Measurements from ENCODE around the gene CINP.

Gene CINP

DNA sequence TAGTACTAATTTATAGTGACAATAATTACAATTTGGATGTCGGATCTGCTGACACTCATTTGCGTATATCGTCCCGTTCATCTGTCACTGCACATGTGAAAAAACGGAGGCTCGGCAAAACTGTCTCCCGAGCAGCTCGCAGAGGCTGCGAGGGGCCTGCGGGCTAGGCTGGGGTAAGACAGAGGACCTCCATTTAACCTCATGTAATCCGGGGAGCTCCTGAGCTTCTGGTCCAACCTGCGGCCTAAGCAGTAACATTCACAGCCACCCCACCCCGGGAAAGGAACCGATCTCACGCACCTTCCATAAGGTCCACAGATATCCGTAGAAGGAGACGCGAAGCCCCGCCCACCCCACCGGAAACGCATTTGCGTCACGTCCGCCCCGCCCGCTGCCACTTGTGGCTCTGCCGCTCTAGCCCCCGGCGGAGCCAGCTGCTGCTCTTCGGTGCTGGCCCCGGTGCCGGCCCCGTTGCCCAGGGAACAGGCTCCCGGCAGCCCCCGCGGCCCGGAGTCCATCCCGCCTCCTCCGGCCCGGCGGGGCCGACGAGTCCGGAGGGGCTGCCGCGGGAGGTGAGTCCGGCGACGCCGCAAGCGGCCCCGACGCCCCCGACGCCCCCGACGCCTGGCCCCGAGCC is at the start of gene CINP, which contains the start of gene TECPR2:
CINP (minus strand) TSS at position 346 of the 637 bp plus-strand sequence; CDS start at position 307, 39 bp downstream.
TECPR2 (plus strand) TSS at position 397 of the 637 bp plus-strand sequence. CDS start 13,781 bp downstream, outside the sequence.
- peaks cover 34% of the 10 kb centered on the region for H3K4me1 Mint-ChIP-seq
- peak within 1 kb of the TSS; percentile 89 for H3K27ac Mint-ChIP-seq
- H3K9me3 Mint-ChIP-seq: no peaks in the 10 kb centered on the region
- H3K4me3 Mint-ChIP-seq: peak within 1 kb of the TSS; percentile 90
- H3K36me3 Mint-ChIP-seq: peaks cover 21% of the 10 kb centered on the region
- ATAC-seq: peak; percentile 96
- no peaks in the 10 kb centered on the region for H3K27me3 Mint-ChIP-seq

DNA sequence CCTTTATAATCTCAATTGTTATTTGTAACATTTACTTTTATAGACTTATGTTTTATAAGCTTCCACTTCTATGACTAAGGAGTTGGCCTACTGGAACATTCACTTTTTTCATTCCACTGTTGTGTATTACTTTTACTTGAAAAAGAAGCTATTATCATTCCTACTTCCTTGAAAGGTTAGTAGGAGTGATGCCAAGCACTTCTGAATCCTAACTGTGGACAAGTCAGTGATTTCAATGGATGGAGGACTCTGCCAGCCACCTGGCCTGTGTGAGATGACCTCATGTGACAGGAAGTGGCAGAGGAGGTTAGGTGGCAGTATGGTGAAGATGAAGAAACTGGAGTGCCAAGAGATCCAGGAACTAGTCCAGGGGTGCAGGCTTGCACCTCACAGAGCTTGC is 46.0 kb upstream of the CINP start:
- Mint-ChIP-seq H3K36me3 (peaks cover 29% of the 10 kb centered on the region), H3K27ac (no peak overlapping the region), H3K9me3 (peaks cover 6% of the 10 kb centered on the region), H3K27me3 (no peaks in the 10 kb centered on the region), H3K4me1 (no peaks in the 10 kb centered on the region), H3K4me3 (no peak overlapping the region)
- ATAC-seq: no peak

DNA sequence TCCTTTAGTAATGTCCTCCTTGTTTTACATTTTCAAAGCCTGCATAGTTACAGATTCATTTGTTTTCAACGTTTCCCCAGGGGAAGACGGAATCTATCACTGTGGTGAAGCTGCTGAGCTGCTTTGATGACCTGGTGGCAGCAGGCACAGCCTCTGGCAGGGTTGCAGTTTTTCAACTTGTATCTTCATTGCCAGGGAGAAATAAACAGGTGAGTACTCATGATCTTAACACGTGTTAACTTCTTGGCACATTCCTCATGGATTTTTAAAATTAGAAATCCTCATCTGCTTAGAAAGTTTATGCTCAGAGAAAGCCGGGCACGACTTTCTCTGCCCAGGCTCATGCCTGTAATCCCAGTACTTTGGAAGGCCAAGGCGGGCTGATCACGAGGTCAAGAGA is 44.6 kb upstream of the CINP start:
- no peak overlapping the region for H3K27ac Mint-ChIP-seq
- H3K27me3 Mint-ChIP-seq: no peaks in the 10 kb centered on the region
- H3K4me3 Mint-ChIP-seq: no peak overlapping the region
- peaks cover 44% of the 10 kb centered on the region for H3K36me3 Mint-ChIP-seq
- H3K4me1 Mint-ChIP-seq: no peaks in the 10 kb centered on the region
- H3K9me3 Mint-ChIP-seq: peaks cover 12% of the 10 kb centered on the region
- no peak for ATAC-seq

DNA sequence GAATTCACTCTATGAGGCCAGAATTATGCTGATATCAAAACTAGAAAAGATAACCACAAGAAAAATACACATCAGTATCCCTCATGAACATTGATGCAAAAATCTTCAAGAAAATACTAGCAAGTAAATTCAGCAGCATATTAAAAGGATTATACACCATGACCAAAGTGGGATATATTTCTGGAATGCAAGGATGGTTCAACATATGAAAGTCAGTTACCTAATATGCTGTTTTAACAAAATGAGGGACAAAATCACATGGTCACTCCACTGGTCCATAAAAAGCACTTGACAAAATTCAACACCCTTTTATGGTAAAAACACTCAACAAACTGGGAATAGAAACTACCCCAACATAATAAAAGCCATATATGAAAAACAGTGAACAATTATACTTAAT is 40.3 kb upstream of the CINP start:
- H3K27ac Mint-ChIP-seq: no peak overlapping the region
- no peaks in the 10 kb centered on the region for H3K27me3 Mint-ChIP-seq
- no peaks in the 10 kb centered on the region for H3K4me1 Mint-ChIP-seq
- peaks cover 19% of the 10 kb centered on the region for H3K9me3 Mint-ChIP-seq
- no peak for ATAC-seq
- peaks cover 51% of the 10 kb centered on the region for H3K36me3 Mint-ChIP-seq
- no peak overlapping the region for H3K4me3 Mint-ChIP-seq

DNA sequence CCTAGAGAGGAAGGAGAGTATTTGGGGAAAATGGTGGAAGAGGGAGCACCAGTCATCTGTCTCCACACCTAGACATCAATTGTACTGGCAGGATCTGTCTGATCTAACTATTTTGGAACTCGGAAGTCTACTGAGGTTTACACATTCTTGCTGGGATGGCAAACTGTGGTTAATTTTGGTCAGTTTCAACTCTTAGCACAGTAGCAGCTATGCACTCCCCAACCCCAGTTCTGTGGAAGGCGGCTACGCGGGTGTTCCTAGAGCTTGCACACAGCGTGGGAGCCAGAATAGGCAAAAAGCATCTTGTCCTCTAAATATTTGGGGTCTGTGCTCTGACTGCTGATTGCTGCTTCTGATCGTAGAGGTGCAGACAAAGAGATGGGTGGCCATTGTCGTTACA is 33.8 kb upstream of the CINP start:
- Mint-ChIP-seq H3K4me3 (no peak overlapping the region), H3K27me3 (no peaks in the 10 kb centered on the region), H3K27ac (no peak overlapping the region), H3K4me1 (no peaks in the 10 kb centered on the region), H3K9me3 (peaks cover 6% of the 10 kb centered on the region), H3K36me3 (peaks cover 58% of the 10 kb centered on the region)
- ATAC-seq: no peak

DNA sequence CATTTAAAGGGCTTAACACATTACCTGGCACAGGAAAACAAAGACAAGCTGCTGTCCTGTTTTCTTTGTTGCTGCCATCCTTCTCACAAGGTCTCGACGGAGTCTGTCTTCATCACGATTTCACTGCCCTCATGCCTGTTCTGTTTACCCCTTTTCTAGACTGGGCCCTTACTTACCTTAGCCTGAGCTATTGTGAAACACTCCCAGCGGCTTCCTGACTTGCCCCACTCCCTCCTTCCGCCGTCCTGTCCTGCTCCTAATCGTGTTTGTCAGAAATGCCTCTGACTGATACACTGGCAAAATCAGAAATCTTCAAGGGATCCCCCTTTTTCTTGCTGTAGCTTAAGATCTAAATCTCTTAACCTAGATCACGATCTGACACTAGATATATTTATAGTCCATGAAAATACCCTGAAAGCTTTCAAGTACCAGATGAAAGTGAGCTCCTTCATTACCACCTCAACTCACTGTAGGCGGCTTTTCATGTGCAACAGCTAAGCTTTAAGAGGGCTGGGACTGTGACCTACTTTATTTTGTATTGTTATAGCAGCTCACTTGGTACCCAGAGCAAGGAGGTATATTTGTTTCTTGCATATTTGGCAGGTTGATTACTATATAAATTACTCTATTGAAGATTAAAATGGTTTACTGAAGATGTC is 32.2 kb upstream of the CINP start:
- no peak for ATAC-seq
- no peaks in the 10 kb centered on the region for H3K27me3 Mint-ChIP-seq
- H3K4me1 Mint-ChIP-seq: no peaks in the 10 kb centered on the region
- H3K4me3 Mint-ChIP-seq: no peak overlapping the region
- no peak overlapping the region for H3K27ac Mint-ChIP-seq
- H3K36me3 Mint-ChIP-seq: peaks cover 58% of the 10 kb centered on the region
- peaks cover 6% of the 10 kb centered on the region for H3K9me3 Mint-ChIP-seq

DNA sequence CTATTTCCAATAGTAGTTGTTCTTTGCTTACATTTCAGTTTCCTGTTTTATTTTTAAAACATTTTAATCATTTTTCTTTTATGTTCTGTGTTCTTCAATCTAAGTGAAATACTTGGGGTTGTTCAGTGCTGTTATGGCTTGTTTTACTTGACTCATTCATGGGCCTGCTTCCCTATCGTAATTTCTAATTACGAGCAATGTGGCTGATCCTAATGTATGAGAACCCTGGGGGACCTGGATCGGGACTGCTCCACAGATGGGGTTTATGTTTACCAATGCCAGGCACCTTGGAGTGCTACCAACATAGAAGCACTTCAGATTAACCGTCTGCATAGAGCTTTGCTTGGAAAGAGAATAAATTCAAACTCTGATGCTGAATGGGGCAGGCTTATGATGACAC is 29.8 kb upstream of the CINP start:
- H3K4me3 Mint-ChIP-seq: no peak overlapping the region
- no peak overlapping the region for H3K27ac Mint-ChIP-seq
- no peaks in the 10 kb centered on the region for H3K4me1 Mint-ChIP-seq
- ATAC-seq: no peak
- peaks cover 45% of the 10 kb centered on the region for H3K36me3 Mint-ChIP-seq
- no peaks in the 10 kb centered on the region for H3K27me3 Mint-ChIP-seq
- no peaks in the 10 kb centered on the region for H3K9me3 Mint-ChIP-seq

DNA sequence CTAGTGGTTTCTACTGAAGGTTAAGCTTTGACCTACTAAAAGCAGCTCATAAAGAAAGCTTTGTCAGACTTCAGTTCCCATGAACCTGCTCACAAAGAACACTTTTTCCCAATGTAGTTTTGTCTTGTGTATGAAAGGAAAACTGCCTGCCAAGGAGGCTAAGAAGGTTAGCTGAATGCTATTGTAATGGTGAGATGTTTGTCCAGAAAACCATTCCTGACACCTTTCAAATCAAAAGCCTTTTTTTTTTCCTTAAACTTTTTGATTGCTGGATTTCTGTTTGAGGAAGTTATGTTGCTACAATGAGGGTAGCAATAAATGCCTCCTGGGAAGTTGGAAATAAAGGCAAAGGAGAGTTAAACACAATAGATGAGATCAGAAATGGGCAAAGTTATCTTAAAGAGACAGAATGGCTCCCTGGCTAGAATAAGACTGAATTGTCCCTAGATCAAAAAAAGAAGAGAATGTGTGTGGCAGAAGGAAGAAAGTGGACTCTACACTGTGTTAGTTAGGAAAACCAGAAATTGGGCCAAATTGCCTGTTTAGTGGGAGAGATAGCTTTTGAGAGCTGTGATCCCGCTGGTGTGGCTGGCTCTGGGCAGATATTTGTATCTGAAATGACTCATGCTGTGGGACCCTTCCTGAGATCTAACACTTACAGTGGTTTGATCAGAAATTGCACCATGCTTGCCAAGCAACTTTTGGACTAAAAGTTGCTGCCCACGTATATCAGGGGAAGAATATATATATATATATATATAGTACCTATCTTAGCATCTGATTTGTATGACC is 27.6 kb upstream of the CINP start:
- no peak overlapping the region for H3K27ac Mint-ChIP-seq
- no peaks in the 10 kb centered on the region for H3K27me3 Mint-ChIP-seq
- no peak for ATAC-seq
- no peak overlapping the region for H3K4me3 Mint-ChIP-seq
- peaks cover 28% of the 10 kb centered on the region for H3K36me3 Mint-ChIP-seq
- no peaks in the 10 kb centered on the region for H3K4me1 Mint-ChIP-seq
- no peaks in the 10 kb centered on the region for H3K9me3 Mint-ChIP-seq

DNA sequence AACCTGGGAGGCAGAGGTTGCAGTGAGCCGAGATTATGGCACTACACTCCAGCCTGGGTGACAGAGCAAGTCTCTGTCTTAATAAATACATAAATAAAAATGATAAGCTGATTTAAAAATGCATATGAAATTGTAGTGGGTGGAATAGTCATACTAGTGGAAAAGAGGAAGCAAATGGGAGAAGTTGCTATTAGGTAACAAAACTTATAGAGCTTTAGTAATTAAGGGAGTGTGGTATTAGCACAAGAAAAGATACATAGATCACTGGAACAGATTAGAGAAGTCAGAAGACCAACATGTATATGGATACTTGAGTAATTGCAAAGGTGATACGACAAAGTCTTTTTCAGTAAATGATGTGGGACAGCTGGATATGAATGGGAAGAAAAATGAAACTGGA is 26.6 kb upstream of the CINP start:
- Mint-ChIP-seq H3K4me1 (no peaks in the 10 kb centered on the region), H3K36me3 (peaks cover 21% of the 10 kb centered on the region), H3K27me3 (no peaks in the 10 kb centered on the region), H3K9me3 (no peaks in the 10 kb centered on the region), H3K27ac (no peak overlapping the region), H3K4me3 (no peak overlapping the region)
- no peak for ATAC-seq

DNA sequence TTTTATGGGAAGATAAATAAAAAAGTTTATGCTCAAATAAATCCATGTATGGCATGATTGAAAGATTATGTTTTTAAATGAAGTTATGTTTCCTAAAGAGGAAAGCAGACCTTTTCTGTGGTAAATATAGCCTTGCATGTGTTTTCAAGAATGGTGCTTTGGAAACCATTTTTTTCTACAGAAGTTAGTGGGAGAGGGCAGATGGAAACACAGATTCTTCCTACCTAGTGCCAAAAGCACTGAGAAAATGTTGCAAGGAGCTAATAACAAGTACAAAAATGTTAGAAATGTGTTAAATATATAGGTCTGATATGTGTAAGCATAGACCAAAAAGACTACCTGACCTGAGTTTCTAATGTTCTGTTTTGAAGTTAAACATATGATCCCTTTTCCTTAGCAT is 24.4 kb upstream of the CINP start:
- H3K36me3 Mint-ChIP-seq: peaks cover 12% of the 10 kb centered on the region
- H3K27ac Mint-ChIP-seq: no peak overlapping the region
- ATAC-seq: no peak
- H3K4me3 Mint-ChIP-seq: no peak overlapping the region
- no peaks in the 10 kb centered on the region for H3K4me1 Mint-ChIP-seq
- no peaks in the 10 kb centered on the region for H3K27me3 Mint-ChIP-seq
- H3K9me3 Mint-ChIP-seq: no peaks in the 10 kb centered on the region

DNA sequence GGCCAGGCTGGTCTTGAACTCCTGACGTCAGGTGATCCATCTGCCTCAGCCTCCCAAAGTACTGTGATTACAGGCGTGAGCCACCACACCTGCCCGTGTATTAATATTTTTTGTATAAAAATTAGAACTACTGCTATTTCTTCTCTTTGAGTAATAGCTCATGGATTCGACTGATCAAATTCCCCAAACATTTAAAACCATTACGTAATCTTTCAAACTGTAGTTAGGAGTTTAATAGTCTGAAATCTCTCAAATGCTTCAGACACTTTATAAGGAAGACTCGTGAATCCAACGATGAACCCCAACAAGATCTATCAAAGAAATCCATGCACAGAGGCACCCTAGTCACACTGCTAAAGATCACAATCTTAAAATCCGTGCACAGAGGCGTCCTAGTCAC is 16.1 kb upstream of the CINP start:
- Mint-ChIP-seq H3K9me3 (no peaks in the 10 kb centered on the region), H3K4me3 (no peak overlapping the region), H3K27ac (no peak overlapping the region), H3K27me3 (no peaks in the 10 kb centered on the region), H3K36me3 (peaks cover 22% of the 10 kb centered on the region), H3K4me1 (no peaks in the 10 kb centered on the region)
- ATAC-seq: no peak

DNA sequence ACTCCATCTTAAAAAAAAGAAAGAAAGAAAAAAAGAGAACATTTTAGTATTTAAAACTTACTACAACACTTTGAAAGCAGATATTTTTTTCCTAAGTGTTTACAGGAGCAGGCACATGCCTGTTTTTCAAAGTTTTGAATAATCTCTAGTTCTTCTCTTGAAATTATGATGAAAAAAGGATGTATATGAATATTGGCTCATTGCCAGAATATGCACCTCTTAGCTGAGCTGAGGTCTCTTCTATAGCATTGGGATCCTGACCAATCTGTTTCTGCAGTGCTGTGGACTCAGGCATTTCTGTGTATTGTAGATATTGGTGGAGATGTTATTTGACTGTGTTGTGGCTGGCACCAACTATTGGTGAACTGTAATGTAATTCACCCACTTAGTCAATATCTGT is 15.0 kb upstream of the CINP start:
- H3K27ac Mint-ChIP-seq: no peak overlapping the region
- peaks cover 22% of the 10 kb centered on the region for H3K36me3 Mint-ChIP-seq
- H3K4me1 Mint-ChIP-seq: no peaks in the 10 kb centered on the region
- no peaks in the 10 kb centered on the region for H3K27me3 Mint-ChIP-seq
- ATAC-seq: no peak
- no peaks in the 10 kb centered on the region for H3K9me3 Mint-ChIP-seq
- H3K4me3 Mint-ChIP-seq: no peak overlapping the region

DNA sequence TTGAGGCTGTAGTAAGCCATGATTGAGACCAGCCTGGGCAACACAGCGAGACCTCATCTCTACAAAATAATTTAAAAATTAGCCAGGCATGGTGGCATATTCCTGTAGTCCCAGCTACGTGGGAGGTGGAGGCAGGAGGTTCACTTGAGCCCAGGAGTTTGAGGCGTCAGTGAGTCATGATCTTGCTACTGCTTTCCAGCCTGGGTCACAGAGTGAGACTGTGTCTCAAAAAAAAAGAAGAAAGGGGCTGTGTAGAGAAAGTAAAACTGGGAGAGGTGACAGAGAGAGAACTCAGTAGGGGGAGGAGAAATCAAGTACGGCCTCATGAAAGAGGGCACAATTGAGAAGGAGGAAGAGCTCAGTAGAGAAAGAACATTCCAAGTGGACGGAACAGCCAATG is 12.4 kb upstream of the CINP start:
- H3K27me3 Mint-ChIP-seq: no peaks in the 10 kb centered on the region
- H3K4me3 Mint-ChIP-seq: no peak overlapping the region
- peaks cover 26% of the 10 kb centered on the region for H3K36me3 Mint-ChIP-seq
- no peaks in the 10 kb centered on the region for H3K9me3 Mint-ChIP-seq
- H3K4me1 Mint-ChIP-seq: peaks cover 7% of the 10 kb centered on the region
- no peak overlapping the region for H3K27ac Mint-ChIP-seq
- ATAC-seq: no peak

DNA sequence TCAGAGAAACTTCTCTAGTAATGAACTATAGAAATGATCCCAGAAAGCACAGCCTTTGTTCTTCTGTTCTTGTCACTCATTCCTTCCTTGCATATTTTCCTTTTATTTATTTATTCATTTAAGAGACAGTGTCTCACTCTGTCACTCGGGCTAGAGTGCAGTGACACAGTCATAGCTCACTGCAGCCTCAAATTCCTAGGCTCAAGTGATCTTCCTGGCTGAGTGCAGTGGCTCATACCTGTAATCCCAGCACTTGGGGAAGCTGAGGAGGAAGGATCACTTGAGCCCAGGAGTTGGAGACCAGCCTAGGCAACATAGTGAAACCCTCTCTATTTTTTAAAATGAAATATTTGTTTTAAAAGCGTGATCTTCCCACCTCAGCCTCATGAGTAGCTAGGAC is 11.6 kb upstream of the CINP start:
- no peak for ATAC-seq
- Mint-ChIP-seq H3K27ac (no peak overlapping the region), H3K4me3 (no peak overlapping the region), H3K4me1 (peaks cover 9% of the 10 kb centered on the region), H3K9me3 (no peaks in the 10 kb centered on the region), H3K36me3 (peaks cover 23% of the 10 kb centered on the region), H3K27me3 (no peaks in the 10 kb centered on the region)

DNA sequence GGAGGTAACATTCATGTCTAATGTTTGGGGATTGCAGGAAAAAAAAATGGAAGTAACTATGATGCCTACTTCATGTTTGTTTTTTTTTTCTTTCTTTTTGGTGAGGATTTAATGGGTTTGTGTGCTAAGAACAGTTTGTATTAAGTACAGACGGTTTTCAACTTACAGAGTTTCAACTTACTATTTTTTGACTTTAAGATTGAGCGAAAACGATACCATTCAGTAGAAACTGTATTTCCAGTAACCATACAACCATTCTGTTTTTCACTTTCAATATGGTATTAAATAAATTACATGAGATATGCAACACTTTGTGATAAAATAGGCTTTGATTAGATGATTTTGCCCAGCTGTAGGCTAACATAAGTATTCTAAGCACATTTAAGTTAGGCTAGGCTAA is 10.4 kb upstream of the CINP start:
- ATAC-seq: no peak
- no peaks in the 10 kb centered on the region for H3K27me3 Mint-ChIP-seq
- H3K36me3 Mint-ChIP-seq: peaks cover 22% of the 10 kb centered on the region
- no peak overlapping the region for H3K4me3 Mint-ChIP-seq
- H3K27ac Mint-ChIP-seq: no peak overlapping the region
- H3K4me1 Mint-ChIP-seq: peaks cover 16% of the 10 kb centered on the region
- no peaks in the 10 kb centered on the region for H3K9me3 Mint-ChIP-seq

DNA sequence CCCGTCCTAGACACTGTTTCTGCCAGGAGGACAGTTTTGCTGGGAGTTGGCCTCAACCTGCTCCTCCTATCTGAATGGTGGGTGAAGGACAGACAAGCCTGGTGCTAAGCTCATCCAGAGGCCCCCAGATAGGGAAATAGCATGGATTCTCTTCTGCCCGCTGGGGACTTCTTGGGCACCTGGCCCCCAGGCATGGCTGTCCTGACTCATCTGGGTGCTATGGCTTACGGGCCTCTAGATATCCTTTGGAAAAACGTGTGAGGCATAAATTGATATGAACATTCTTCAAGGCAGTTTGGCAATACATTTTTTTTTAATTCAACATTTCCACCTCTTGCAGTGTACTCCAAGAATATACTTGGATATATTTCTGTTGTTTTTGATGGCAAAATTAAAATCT is 8.7 kb upstream of the CINP start:
- Mint-ChIP-seq H3K9me3 (no peaks in the 10 kb centered on the region), H3K4me1 (peaks cover 26% of the 10 kb centered on the region), H3K36me3 (peaks cover 8% of the 10 kb centered on the region), H3K27ac (no peak overlapping the region), H3K27me3 (no peaks in the 10 kb centered on the region), H3K4me3 (no peak overlapping the region)
- no peak for ATAC-seq
